AG08395 (cell line): ENCODE results near the gene PSEN1.

Source experiments
- DNase-seq: peaks from one replicate; pipeline ENCODE4 v3.0.0; 2012; ENCODE audit warnings: mixed read lengths, low spot score

The PSEN1 gene

DNA sequence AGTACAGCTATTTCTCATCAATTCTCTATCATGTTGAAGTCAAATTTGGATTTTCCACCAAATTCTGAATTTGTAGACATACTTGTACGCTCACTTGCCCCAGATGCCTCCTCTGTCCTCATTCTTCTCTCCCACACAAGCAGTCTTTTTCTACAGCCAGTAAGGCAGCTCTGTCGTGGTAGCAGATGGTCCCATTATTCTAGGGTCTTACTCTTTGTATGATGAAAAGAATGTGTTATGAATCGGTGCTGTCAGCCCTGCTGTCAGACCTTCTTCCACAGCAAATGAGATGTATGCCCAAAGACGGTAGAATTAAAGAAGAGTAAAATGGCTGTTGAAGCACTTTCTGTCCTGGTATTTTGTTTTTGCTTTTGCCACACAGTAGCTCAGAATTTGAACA, 83.8 kb downstream of the PSEN1 start:
- DNase-seq = no peak

DNA sequence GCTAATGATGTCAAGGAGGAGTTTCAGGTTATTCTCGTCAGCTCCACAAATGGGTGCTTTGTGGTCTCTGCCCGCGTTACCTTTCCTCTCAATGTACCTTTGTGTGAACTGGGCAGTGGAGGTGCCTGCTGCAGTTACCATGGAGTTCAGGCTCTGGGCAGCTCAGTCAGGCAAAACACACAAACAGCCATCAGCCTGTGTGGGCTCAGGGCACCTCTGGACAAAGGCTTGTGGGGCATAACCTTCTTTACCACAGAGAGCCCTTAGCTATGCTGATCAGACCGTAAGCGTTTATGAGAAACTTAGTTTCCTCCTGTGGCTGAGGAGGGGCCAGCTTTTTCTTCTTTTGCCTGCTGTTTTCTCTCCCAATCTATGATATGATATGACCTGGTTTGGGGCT, 84.3 kb downstream of the PSEN1 start:
- no peak for DNase-seq

DNA sequence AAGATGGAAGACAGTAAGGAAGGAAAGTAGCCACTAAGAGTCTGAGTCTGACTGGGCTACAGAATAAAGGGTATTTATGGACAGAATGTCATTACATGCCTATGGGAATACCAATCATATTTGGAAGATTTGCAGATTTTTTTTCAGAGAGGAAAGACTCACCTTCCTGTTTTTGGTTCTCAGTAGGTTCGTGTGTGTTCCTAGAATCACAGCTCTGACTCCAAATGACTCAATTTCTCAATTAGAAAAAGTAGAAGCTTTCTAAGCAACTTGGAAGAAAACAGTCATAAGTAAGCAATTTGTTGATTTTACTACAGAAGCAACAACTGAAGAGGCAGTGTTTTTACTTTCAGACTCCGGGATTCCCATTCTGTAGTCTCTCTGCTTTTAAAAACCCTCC, 85.6 kb downstream of the PSEN1 start:
- DNase-seq = peak; percentile 48

DNA sequence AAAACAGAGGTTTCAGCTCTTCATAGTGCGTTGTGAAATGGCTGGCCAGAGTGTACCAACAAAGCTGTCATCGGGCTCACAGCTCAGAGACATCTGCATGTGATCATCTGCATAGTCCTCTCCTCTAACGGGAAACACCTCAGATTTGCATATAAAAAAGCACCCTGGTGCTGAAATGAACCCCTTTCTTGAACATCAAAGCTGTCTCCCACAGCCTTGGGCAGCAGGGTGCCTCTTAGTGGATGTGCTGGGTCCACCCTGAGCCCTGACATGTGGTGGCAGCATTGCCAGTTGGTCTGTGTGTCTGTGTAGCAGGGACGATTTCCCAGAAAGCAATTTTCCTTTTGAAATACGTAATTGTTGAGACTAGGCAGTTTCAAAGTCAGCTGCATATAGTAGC, 86.7 kb downstream of the PSEN1 start:
- DNase-seq = no peak

DNA sequence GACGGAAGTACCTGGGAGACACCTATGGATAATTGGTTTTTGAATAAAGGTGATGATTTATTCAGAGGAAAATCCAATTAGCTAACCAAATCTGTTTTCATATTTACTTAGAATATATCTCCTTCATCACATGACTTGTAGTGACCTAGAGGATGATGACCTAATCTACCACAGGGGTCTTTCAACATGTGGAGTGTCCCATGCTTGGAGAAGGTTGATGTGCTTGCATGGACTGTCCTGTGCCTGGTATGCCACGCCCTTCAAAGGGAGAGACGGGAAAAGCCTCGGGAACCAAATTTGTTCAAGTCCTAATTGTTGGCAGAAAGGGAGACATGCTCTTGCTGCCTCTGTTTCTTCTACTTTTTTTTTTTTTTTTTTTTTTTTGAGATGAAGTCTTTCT, 89.2 kb downstream of the PSEN1 start:
- DNase-seq = no peak

DNA sequence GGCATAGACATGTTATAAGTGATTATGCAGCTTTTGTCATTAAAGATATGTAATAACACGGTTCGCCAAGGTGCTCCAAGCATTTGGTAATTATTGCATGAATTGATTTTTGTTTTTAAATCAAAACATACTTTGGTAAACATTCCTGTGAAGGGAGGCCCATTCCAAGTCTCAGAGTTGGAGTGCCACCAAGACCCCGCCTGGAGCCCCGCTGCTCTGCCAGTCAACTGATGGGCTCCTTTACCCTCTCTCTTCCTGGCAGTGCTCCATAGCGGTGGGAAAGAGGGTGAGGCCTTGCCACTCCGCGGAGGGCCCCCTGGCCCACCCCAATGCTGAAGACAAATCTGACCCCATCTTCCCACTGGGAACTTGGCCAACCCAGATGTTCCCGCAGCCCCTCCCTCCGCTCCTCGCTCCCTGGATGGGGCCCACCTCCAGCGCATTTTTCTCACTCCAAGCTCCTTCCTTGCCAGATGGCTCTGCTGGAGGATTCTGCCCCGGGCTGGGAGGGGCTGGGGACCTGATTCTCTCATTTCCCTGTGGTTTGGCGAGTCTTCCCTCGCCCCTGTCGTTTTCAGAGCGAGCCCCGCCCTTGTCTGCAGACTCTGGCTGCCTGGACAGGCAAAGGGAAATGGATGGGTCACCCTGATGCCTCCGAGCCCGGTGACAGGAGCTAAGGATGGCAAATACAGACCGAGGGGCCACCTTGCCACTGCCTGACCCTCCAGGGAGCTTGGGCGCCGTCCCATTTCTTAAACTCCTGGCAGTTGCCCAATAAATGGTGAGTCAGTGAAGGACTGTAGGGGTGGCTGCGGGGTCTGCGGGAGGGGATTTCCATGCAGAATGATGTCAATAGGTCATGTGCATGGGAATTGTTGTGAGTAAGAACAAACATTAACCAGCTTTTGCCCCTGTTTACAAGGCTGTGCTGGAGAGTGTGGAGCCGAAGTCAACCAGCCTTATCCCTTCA, 91.8 kb downstream of the PSEN1 start:
- DNase-seq = peak; percentile 85

DNA sequence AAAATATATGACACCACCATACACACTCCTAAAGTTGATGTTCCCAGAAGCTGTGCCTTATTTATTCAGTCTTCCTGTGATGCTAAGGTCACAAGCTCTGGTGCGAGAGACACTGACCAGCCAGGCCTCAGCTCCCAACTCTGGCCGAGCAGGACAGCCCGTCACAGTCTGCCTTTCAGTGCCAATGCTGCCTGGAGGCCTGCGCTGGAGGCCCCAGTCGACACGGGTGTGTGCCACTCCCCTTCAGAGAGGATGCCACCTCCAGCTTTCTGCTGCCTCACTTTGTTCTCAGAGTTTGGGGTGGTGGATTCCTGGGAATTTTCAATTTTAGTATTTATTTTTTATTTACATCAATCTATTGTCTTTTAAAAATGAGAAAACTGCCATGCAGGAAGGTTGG, 93.7 kb downstream of the PSEN1 start:
- DNase-seq = no peak

DNA sequence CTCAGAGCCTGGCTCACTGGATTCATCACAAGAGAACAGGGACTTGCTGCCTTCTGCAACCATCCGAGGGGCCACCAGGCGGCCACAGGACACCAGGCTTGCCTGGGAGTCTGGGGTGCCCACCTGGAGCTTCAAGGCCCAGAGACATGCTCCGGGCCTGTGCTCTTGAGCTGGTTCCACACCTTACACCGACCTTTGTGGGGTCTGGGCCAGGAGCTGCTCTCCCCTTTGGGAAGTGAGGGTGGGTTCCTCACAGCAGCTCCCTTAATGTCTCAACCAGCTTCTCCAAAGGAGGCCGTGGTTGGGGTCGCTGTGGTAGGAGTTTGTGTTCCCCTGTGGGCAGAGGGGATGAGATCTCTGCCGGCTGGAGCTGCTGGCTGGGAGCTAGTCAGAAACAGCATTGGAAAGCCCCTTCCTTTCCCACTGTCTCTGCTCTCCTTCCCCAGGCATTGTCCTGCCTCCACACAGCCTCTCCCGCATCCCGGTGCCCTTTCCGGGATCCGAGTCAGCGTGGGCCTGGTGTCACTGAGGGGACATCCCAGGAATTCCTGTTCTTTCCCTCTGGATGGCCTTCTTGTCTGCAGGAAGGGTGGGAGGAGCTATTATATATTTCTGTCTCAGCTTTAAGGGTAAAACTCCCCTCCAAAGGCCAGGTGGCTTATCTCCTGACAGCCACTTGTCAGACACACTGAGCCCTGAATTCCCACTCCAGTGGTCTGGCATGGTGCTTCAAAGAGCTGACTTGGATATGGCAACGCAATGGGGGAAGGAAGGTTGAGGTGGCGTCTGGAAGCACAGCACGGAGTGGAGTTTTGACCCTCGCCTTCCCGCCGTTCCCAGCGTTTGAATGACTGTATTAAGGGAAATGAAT, 95.9 kb downstream of the PSEN1 start:
- no peak for DNase-seq

DNA sequence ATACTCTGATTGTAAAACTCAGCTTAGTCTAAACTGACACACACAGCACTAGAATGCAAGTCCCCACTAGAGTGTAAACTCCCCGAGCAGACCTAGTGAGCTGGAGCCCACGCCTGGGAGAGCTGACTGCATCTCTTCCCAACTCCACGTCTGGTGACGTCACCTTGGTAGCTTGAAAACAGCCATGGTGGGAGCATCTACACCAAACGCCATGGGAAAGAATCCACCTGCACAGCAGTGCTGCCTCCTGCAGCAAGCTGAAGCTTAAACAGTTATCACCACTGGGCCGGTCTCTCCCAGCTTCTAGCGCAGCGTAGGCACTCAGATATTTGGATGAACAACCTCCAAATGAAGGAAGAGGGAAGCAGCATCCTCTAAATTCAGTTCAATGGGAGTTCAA, 96.7 kb downstream of the PSEN1 start:
- DNase-seq = no peak

DNA sequence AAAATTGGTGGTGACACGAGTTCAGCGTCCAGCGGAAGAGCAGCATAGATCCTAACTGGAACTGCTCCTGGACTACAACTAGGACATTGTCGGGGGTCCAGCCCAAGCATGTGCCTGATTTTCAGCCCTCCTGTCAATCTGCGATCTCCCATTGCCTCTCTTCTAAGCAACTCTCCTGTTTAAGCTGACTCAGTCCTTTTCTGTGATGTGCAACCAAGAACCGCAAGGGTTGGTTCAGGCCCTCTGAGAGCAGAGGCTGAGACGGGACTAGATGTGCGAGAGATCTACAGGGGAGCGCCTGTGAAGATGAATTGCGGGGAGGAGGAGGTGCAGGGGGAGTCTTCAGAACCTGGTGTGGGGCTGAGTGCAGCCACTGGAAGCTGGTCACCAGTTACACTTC, 97.3 kb downstream of the PSEN1 start:
- no peak for DNase-seq

DNA sequence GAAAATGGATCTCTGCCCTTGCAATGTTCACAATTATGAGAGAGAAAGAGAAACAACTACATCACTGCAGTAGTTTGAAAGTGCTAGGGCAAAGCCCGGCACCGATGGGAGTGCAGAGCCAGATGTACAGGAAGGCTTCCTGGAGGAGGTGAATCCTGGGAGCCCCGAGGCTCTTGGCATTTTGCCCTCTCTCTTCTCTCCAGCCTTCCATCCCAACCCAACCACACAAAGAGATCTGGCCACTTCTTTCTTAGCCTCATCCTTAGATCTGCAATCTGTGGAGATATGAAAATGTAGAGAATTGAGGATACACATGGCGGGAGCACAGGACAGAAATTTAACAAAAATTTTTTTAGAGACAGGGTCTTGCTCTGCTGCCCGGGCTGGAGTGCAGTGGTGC, 97.7 kb downstream of the PSEN1 start:
- DNase-seq = no peak

DNA sequence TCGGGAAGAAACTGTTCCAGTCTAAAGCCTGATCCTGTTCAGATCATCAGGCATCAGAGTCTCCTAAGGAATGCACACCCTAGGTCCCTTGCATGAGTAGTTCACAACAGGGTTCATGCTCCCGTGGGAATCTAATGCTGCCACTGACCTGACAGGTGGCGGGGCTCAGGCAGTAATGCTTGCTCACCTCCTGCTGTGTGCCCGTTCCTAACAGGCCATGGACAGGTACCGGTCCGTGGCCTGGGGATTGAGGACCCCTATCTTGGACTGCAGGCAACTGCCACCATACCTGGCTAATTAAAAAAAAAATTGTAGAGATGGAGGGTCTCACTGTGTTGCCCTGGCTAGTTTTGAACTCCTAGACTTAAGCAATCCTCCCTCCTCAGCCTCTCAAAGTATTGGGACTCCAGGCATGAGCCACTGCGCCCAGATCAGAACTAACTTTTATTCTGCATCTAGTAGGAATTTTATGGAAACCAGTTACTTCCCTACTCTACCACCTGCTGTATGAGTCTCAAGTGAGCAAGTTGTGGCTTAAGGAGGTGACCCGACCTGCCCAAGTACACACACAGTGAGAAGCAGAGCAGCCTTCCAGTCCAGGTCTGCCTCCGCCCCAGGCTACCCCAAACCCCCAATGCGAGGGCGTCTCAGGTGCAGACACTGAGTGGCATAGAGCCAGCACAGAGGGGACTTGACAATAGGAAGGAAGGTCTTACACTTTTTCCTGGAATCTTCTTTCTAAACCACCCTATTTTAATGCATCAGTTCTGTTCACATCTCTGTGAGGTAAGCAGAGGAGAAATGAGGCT, 98.5 kb downstream of the PSEN1 start:
- no peak for DNase-seq

DNA sequence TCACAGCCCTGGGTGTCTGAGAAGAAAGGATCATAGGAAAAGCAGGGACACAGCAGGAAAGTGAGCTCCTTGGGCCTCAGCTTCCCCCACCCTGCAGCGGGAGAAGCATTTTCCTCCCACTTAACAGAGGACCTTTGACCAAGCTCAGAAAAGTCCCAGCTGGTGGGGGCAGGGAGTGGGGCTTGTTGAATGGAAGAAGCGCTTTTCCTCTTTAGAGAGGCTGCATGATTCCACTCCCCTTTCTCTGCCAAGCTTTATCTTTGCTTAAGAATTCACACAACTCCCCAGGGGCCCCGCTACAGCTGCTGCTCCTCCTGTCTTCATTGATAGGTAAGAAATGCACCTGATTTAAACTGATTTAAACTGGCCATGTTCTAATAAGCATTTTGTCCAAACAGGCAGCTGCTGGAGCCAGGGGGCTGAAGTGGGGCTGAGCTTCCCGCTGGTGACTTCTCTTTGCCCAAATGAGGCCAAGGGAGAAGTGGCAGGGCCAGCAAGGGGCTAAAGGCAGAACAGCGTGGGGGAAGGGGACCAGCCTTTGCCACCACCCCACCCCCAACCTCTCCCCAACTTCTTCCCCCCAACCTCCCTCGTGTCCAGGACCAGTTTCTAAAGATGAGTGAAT, 99.3 kb downstream of the PSEN1 start:
- DNase-seq = no peak

DNA sequence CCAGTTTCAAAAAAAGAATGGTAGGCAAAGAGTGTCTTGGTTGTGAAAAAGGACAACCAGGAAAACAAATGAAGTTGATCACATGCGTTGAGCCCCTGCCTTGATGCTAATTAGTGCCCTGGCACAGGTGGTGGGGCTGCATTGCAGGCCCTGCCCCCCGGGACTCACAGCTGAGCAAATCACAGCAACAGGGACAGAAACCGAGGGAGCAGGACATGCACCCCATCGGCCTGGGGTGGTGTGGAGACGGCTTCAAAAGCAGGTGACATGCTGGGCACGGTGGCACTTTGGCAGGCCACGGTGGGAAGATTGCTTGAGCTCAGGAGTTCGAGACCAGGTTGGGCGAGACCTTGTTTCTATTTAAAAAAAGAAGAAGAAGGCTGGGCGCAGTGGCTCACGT, 99.8 kb downstream of the PSEN1 start:
- no peak for DNase-seq

DNA sequence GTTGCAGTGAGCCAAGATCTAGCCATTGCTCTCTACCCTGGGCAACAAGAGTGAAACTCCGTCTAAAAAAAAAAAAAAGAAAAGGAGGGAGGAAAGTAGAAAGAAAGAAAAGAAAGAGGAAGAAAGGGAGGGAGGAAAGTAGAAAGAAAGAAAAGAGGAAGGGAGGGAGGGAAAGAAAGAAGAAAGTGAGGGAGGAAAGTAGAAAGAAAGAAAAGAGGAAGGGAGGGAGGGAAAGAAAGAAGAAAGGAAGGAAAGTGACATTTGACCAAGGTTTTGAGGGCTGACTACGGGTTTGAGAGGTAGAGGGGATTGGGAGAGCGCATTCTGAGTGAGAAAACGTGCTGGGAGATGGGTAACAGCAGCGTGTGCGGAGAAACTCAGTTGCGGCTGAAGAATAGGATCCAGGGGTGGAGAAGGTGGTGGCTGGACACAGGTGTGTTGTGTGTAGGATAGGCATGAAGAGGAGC, 100.5 kb downstream of the PSEN1 start:
- no peak for DNase-seq

DNA sequence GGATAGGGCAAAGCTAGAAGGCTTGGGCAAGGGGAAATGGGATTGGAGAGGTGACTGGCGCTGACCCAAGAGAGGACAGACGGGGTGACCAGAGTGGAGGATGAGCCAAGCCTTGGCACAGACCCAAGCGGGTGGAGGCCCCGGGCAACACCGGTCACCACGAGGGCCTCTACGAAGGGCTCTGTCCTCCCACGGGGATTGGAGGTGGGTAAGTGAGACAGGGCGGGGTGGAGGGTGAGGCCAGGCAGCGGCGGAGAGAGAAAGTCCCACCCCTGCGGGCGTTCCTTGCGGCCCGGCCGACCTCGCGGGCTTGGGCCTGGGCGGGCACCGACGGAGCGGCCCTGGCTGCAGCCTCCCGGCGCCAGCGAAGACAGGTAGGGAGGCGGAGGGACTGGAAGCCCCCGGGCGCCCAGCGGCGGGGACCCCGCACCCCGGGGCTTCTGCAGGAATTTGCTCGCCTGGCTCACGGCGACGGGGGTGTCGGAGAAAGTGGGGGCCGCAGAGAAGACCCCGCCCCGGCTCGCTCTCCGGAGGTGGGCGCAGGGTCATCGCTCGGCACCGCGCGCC, 101.0 kb downstream of the PSEN1 start, which contains the start of gene PAPLN:
Gene PAPLN, plus strand, starts transcription at position 288 of the 567 bp plus-strand sequence. CDS start 2,273 bp downstream, outside the sequence.
- no peak for DNase-seq

DNA sequence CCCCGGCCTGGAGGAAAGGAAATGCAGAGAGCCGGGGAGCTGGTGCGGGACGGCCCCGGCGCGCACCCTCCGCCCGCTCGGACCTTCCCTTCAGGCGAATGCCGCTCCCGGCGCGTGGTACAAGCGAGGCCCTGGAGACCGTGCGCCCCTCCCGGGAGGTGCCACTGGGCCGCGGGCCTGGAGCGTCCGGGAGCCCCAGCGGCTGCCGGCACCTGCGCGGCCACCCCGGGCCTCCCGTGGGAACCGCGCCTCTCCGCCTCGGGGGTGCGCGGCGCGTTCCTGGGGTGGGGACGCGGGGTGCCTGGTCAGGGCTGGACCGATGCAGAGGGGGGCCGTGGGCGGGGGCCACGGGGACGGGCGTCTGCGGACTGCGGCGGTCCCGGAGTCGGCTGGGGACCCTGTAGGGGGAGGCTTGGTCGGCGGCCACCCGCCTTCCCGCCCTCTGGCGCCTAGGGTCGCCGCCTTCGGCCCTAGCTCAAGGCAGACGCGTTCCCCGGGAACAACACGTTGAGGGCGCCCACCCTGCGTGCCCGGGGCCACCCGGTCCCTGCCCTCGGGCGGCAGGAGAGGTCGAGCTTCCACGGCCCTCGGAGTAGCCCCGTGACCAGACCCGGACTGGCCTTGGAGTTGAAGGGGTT, 101.6 kb downstream of the PSEN1 start:
- DNase-seq = no peak

DNA sequence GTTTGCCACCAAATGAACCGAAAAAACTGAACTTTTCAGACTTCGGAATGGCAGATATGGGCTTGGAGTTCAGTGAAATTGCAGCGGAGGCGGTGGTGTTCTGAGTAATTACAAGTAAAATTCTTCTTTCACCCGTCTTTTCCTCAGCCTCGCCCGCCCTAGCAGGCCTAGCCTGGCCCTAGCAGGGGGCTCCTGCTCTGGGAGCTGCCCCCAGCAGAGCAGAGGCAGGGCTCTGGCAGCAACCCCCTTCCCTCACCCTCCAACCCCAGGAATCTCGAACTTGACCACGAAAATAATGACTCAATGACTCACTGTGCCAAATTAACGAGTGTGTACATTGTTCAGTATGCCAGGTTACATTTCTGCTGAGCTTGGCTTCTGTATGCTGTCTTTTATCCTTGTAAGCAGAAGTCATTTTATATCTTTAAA, 102.1 kb downstream of the PSEN1 start:
- DNase-seq = peak; percentile 65

DNA sequence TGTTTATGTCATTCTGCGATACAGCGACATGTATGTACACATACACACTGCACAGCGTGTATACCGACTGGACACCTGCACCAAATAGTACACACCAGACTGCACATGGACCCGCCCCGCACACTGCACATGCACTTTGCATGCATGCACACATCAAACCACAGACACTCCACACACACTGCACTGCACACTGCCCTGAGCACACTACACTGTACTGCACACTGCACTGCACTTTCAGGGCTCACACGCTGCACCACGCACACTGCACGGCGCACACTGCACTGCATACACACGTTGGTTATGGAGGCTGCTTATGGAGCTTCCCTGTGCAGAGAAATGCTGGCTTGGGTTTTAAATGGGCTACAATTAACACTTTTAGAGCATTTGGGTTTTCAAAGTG, 102.6 kb downstream of the PSEN1 start:
- DNase-seq = no peak

DNA sequence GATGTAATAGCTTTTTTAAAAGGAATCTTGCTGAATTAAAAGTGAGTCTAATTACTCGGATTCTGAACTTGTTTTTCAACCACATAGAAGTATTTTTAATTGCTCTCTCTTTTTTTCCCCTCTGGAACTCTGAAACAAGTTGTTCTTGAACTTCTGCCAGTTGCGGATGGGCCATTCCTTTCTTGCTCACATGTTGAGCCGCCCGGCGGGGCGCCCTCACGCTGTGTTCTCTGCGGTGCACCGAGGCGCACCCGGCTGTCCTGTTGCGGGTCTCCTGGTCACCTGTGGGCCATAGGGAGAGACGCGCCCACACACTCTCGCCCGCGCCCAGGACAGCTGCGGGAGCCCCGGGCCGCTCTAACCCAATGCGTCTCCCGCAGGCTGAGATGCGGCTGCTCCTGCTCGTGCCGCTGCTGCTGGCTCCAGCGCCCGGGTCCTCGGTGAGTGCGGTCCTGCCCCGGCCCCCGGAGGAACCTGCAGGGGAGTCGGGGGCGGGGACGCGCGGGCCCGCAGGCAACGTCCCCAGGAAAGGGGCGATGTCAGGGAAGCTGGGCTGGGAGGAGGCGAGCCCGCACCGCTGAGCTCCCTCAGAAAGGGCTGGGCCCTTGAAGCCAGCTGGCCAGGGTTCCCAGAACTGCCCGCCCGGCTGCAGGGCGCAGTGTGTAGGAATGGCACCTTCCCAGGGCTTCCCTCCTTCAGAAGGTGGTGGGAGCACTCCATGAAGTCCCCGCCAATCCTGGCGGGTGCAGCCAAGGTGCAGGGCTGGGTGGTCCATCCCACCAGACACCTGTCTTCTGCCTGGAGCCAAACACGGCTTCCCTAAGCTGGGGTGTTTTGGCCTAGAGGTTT, 103.3 kb downstream of the PSEN1 start:
- peak; percentile 37 for DNase-seq
